Right ventricle myocardium superior (tissue), 1 donor: Measurements from ENCODE around the gene DPEP3. TPM values are rescaled to one million over a fixed set of nuclear protein-coding genes. Genes with fewer than 3 reads are reported as not detected.
"Not testable (repeated sequence)": the region's sequence is repeated elsewhere in the genome, so short reads cannot be mapped to it uniquely, and the experiment has no call there.

Experiments used
- ATAC-seq: fragments of 200-7000 bp; cut with Tn5 transposase; one replicate; pipeline ENCODE4 v1.9.1; 2020; ENCODE audit warnings: mild to moderate bottlenecking; ENCODE audit not compliant: poor library complexity
- DNase-seq: peaks from one replicate; pipeline ENCODE4 v3.0.0-alpha.2; 2020
- intact Hi-C: fragments of 100-400 bp; cut with DNase I; formaldehyde crosslinking; loops from one replicate; pipeline ENCODE4 v1.11.2; 2022
- total RNA-seq: library from RNA; stranded (reverse); fragmentation: NEBNext Ultra II Directional; extraction: Animal tissue kit (Norgen Biotek cat#: 25700); gene quantifications from one replicate; pipeline ENCODE4 v1.2.1, GENCODE V29; 2021
- donor health status: DM: no; HTN: yes; CAD: no; lungs with severe emphysema.

DPEP3 gene
- total RNA-seq, 1 donor from 2014 or later, result not detected

DNA sequence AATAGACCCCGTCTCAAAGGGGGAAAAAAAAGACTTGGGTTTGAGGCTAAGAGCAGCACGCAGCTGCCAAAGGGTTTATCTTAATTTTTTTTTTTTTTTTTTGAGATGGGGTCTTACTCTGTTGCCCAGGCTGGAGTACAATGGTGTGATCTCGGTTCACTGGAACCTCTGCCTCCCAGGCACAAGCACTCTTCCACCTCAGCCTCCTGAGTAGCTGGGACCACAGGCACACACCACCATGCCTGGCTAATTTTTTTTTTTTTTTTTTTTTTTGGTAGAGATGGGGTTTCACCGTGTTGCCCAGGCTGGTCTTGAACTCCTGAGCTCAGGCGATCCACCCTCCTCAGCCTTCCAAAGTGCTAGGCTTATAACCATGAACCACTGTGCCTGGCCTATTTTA is 42.6 kb downstream of the DPEP3 start:
- DNase-seq, ATAC-seq, intact Hi-C loops: not testable (repeated sequence)

DNA sequence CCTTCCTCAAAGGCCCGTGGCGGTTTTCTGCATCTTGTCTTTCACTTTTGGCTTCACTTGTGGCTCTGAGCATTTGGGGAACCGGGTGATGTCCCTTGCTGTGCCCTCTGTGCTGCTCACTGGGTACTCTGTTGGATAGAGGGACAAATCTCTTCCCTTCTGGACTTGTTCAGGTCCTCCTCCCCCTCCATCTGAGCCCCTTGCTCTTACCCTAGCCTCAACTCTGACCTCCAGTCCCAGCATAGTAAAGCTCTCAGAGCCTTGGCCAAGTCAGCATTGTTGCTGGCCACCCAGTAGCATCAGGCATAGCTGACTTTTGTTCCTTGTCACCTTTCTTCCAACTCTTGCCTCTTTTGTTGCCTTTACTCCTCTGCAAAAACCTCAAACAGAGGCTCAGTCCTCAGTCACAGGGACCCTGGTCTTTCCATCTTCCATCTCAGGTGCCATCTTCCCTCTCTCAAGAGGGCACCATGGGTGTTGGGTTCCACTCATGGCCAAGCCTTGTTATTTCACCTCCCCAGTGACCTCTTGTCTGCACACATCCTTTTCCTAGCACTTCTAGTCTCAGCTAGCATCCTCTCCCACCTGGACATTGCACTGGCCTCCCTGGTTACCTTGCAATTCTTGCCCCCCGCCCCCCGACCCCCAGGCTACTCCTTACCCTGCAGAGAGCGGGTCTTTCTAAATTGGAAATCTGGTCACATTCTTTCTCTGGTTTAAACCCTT is 43.3 kb downstream of the DPEP3 start:
- no peak for DNase-seq
- intact Hi-C loops, result no loop called here
- ATAC-seq, result no peak

DNA sequence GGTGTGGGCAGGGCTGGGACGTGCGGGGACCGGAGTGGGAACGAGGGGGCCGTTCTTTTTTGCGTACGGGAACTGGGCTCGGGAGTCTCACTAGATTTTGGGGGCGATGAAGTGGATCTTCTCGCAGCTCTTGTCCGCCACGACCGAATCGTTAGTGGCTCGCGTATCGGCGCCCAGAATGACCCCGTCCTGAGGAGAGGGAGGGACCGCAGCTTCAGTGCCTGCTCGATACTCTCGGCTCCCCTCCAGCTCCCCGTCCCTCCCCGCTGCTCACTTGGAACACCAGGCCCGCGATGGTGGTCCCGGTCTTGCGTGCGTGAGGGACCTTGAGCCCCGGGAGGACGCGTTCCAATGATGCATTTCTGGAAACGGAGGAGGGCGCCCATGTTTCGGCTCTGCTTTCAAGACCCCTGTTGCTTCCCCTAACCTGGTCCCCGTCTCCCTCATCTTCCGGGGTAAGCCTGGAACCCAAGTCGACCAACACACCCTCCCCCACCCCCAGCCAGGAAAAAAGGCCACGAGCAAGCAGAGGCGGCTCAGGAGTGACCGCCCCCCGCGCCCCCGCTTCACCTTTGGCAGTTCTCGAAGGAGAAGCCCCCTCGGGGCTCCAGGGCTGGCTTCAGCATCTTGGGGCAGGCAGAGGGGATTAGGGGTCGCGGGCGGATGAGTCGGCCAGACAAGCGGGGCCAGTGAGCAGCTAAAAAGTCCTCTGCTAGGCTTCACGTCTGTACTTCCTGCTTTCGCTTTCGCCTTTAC is 44.0 kb downstream of the DPEP3 start, which contains the start of gene PSMB10:
Gene PSMB10 (minus strand): TSS at position 727 of the 756 bp plus-strand sequence. CDS start 101 bp downstream, at position 626.
- ATAC-seq (peak; percentile 34), DNase-seq (peak; percentile 68)
- intact Hi-C loops, result no loop called here

GRCh38 chr16:67935402-67936123 is 44.7 kb downstream of the DPEP3 start:
- intact Hi-C loops, result no loop called here
- peak; percentile 97 for DNase-seq
- ATAC-seq, result peak; percentile 92

GRCh38 chr16:67935101-67935401 is 45.2 kb downstream of the DPEP3 start:
- DNase-seq (no peak), ATAC-seq (peak; percentile 6)
- intact Hi-C loops, result no loop called here

DNA sequence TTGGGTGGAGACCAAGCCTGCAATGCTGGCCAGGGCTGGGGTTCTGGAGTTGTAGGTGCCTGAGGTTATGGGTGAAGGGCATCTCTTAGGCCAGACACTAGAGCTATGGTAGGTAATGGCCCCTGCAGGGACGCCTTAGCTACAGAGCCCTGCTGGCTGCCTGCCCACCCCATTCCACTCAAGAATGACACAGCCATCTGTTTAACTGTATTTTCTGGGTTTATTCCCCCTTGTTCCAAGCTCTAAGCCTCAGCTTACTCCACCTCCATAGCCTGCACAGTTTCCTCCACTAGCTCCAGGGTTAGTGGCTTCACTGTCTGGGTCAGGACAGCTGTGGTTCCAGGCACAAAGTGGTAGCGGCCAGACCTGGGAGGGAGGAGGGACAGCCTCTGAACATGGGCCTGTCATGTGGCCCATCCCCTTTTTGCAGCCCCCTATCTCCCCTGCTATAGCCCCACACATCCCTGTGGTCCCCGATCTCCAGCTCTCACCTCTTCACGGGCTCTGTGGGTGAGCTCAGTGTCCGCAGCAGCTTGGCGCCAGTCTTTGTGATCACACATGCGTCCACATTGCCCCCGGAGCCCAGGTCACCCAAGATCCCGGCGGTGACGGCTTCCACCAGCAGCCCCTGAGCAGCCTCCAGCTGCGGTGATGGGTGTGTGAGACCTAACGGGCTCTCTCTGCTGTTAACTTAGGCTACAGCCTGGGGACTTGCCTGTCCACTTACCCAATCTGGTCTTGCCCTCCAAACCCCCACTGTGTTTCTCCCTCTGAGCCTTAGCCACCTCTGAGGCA is 45.8 kb downstream of the DPEP3 start:
- no peak for DNase-seq
- intact Hi-C loops, result no loop called here

GRCh38 chr16:67933805-67934204 is 46.5 kb downstream of the DPEP3 start:
- intact Hi-C loops, result no loop called here
- no peak for ATAC-seq
- no peak for DNase-seq

More for the DNA sequence above, 45.8 kb downstream of the DPEP3 start:
- peak; percentile 0 for ATAC-seq

DNA sequence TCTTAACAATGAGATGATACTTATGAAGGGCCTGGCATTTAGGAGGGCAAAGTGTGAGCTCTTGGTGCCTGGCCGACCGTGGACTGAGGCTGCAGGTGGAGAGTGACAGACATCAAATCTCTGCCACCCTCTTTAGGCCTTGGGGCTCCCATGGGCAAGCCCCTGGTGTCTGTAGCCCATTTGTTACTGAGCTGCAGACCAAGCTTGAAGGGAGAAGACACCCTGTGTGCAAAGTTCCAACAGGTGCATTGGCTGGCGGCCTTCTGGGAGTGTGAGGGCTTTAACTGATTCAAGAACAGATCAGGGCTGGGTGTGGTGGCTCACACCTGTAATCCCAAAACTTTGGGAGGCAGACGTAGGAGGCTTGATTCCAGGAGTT is 47.8 kb downstream of the DPEP3 start:
- DNase-seq (no peak), ATAC-seq (no peak)
- intact Hi-C loops, result no loop called here

DNA sequence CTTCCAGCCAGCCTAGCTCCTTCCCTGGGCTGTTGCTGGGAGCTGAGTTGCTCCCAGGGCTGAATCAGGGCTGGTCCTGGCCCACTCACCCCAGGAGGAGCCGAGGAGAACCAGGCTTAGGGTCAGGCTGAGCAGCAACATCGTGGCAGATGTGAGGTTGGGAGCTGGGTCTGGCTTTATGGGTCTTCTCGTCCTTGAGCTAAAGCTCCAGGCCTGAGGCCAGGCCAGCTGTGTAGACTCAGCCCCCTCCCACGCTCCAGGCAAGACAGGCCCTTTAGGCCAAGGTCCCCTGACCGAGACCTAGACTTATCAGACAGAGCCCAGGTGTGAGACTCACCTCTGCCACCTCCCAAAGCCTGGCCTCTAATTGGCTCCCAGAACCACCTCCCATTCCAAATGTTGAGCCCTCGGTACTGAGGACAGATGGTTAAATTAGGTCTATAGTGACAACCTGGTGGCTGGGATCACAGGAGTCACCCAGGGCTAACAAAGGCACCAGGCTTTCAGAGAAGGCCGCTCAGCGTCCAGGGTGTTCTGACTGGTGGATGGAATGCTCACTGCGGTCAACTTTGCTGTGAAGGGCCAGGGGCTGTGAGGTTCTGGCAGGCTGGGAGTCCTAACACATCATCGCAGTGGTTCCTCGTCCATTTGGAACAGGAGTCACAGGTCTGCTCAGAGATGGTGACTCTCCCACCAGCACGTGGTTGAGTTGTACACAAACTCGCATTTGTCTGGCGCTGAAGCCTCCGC is 48.4 kb downstream of the DPEP3 start, which contains the start of gene CTRL:
Gene CTRL (minus strand): TSS at position 151 of the 750 bp plus-strand sequence. CDS start 10 bp downstream, at position 141.
- intact Hi-C loops, result no loop called here
- DNase-seq, result no peak

DNA sequence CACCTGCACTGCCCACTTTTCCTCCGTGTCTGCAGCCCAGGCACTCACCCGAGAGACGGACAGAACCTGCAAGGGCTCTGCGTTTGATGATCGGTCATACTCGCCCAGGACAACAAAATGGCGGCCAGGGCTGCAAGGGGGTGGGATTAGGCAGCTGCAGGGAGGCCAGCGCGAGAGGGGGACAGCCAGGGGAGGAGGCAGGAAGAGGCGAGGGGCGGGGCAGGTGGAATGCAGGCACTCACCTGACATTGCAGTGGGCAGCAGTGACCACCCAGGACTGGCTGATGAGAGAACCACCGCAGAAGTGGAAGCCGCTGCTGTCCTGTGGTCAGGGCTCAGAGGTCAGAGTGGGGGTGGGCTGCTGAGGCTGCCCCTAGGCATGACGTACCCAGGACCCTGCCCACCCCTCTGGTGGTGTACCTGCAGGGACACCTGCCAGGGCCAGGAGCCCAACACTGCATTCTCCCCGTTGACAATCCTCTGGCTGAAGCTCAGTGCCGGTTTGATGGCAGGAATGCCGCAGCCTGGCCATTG is 49.6 kb downstream of the DPEP3 start:
- ATAC-seq (no peak), DNase-seq (no peak)
- intact Hi-C loops, result no loop called here

More for the DNA sequence above, 48.4 kb downstream of the DPEP3 start, which contains the start of gene CTRL:
- ATAC-seq, result no peak

DNA sequence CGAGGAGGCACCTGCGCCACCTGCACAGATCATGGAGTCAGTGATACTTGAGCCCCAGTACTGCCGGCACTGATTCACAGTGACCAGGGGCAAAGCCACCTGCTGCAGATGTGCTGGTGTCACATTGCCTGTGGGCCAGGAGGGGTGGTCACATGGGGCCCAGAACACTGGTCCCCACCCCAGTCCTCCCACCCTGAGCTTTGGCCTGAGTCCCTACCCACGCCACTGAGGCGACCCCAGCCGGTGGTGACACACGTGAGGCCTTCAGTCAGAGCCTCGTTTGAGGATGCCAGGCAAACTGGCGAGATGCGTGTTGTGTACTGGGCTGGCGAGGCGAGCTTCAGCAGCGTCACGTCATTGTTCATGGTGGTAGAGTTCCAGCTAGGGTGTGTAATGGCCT is 50.1 kb downstream of the DPEP3 start:
- ATAC-seq, result no peak
- no peak for DNase-seq
- intact Hi-C loops, result no loop called here

- ATAC-seq (peak; percentile 76), DNase-seq (peak; percentile 81)
- intact Hi-C loops, result loop anchor here (5.0 kb wide), 2 partner anchors 41 to 111 kb away; no protein-coding TSS in a partner anchor
Measured at GRCh38 chr16:67928561-67929364, 51.5 kb downstream of the DPEP3 start.

DNA sequence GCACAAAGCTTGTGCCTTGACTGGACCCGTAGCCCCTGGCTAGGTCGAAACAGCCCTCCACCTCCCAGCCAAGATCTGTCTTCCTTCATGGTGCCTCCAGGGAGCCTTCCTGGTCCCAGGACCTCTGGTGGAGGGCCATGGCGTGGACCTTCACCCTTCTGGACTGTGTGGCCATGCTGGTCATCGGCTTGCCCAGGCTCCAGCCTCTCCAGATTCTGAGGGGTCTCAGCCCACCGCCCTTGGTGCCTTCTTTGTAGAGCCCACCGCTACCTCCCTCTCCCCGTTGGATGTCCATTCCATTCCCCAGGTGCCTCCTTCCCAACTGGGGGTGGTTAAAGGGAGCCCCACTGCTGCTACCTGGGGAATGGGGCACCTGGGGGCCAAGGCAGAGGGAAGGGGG is 52.2 kb downstream of the DPEP3 start:
- ATAC-seq (no peak), DNase-seq (no peak)
- intact Hi-C loops, result loop anchor here (5.0 kb wide), 2 partner anchors 41 to 111 kb away; no protein-coding TSS in a partner anchor

GRCh38 chr16:67927131-67927941 is 53.0 kb downstream of the DPEP3 start:
- intact Hi-C loops, result loop anchor here (5.0 kb wide), 2 partner anchors 40 to 110 kb away; no protein-coding TSS in a partner anchor
- DNase-seq, result no peak
- ATAC-seq, result no peak

DNA sequence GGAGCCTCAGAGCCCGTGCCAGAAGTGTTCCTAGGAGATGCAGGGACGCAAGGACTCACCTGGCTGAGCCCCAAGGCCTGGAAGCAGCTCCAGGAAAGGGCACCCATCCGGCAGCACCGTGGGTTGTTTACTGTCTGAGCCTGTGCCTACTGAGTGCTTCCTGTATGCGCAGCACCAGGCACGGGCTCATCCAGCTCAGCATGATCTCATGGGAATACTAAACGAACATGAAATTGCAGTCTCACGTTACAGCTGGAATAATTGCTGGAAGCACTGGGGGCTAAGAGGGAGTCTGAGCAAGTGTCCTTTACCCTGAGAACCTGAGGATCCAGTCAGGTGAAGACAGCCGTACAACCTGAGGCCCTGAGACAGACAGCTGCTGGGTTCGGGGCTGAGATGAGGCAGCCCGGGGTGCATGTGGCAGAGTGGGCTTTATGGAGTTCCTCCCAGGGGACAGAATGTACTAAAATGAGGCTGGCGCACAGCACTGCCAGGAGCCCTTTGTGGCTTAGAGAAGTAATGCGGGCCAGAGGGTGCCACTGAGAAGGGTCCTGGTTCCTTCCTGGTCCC is 54.0 kb downstream of the DPEP3 start:
- ATAC-seq, result no peak
- intact Hi-C loops, result loop anchor here (5.0 kb wide), 2 partner anchors 39 to 109 kb away; no protein-coding TSS in a partner anchor
- DNase-seq, result no peak
